Esophagus squamous epithelium (tissue), 5 donors: ENCODE results near the gene INHBC. TPM values are rescaled to one million over a fixed set of nuclear protein-coding genes. Genes with fewer than 3 reads are reported as not detected.

ENCODE experiments used
- DNase-seq: peaks from one replicate; lab custom pipeline; 2025; lab: John Stamatoyannopoulos, UW
- H3K27ac ChIP-seq, 4 donors: fragments of 200-600 bp; sonication (generic); one replicate each; pipeline ENCODE4 v1.5.1; 2016 to 2019; ENCODE audit warnings: mild to moderate bottlenecking in 1 of 4
- H3K27me3 ChIP-seq, 4 donors: fragments of 200-600 bp; sonication (generic); 1 replicate in 3 of 4; 2 replicates in 1 of 4; pipeline versions ENCODE4 v1.5.1 to v1.6.0; 2017 to 2021; ENCODE audit warnings: antibody characterized with exemption in 1 of 4
- H3K36me3 ChIP-seq, 3 donors: fragments of 200-600 bp; sonication (generic); one replicate each; pipeline ENCODE4 v1.5.1; 2016 to 2019
- H3K4me1 ChIP-seq, 3 donors: fragments of 200-600 bp; sonication (generic); one replicate each; pipeline ENCODE4 v1.5.1; 2017 to 2019
- H3K4me3 ChIP-seq, 4 donors: fragments of 200-600 bp; sonication (generic); 1 replicate in 3 of 4; 2 replicates in 1 of 4; pipeline ENCODE4 v1.5.1; 2016 to 2019; ENCODE audit warnings: mild to moderate bottlenecking in 2 of 4, moderate library complexity in 1 of 4
- H3K9me3 ChIP-seq, 3 donors: fragments of 200-600 bp; sonication (generic); one replicate each; pipeline ENCODE4 v1.5.1; 2016 to 2019
- CTCF ChIP-seq, 6 experiments: fragments of 450-650 bp in 4 of 6; fragments of 200-600 bp in 2 of 6; sonication (generic) in 2 of 6; IDR thresholded peaks; one replicate each; pipeline ENCODE4 v1.5.1; 2016 to 2019; ENCODE audit warnings: antibody characterized with exemption in 6 of 6, mild to moderate bottlenecking in 4 of 6, moderate library complexity in 4 of 6
- POLR2A ChIP-seq, 4 donors: fragments of 450-650 bp; IDR thresholded peaks; one replicate each; pipeline ENCODE4 v1.6.1; 2017; ENCODE audit warnings: antibody characterized with exemption in 4 of 4, mild to moderate bottlenecking in 4 of 4, moderate library complexity in 3 of 4
- WGBS, 2 donors: methylation state at CpG; one replicate each; pipeline ENCODE4 v1.1.5; 2018; 5-methylcytosine and 5-hydroxymethylcytosine counted together
- intact Hi-C: fragments of 100-400 bp; cut with DNase I; formaldehyde crosslinking; loops from one replicate; pipeline ENCODE4 v1.15.0; 2022
- total RNA-seq, 4 donors: library from RNA; depleted of rRNA; stranded (reverse); fragments of >200 nt; gene quantifications; one replicate each; pipeline ENCODE4 v1.1.0, GENCODE V29; 2016
- donor health status: DM: yes; HTN: yes; CAD: no.

INHBC gene
- total RNA-seq, 4 donors from 2014 or later = not detected

DNA sequence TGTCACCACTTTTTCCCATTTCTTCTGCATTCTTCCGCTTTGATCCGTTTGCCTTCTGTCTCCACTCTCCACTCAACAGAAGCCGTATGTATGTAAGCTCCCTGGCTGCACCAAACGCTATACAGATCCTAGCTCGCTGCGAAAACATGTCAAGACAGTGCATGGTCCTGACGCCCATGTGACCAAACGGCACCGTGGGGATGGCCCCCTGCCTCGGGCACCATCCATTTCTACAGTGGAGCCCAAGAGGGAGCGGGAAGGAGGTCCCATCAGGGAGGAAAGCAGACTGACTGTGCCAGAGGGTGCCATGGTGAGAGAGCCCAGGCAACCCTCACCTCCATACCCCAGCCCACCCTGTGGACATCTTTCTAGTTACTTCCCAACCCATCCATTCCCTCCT, 33.3 kb downstream of the INHBC start:
- TF ChIP-seq CTCF (IDR thresholded peaks at IDR 0.05) (no peak), POLR2A (IDR thresholded peaks at IDR 0.05) (no peak)
- no peak for DNase-seq

GRCh38 chr12:57469296-57470164, 34.9 kb downstream of the INHBC start:
- Histone ChIP-seq H3K4me1 (no peaks in the 10 kb centered on the region), H3K4me3 (no peak overlapping the region), H3K9me3 (no peaks in the 10 kb centered on the region), H3K27me3 (peaks cover 0 to 86% (median 3%) of the 10 kb centered on the region in 4 donors), H3K36me3 (no peaks in the 10 kb centered on the region), H3K27ac (no peak overlapping the region)
- no peak for DNase-seq
- intact Hi-C loops = no loop called here
- WGBS, 2 donors = 79 to 88% methylated on average over 8 to 9 of the region's 10 CpGs
- TF ChIP-seq POLR2A (IDR thresholded peaks at IDR 0.05) (no peak), CTCF (IDR thresholded peaks at IDR 0.05) (no peak)

More for the DNA sequence above, 33.3 kb downstream of the INHBC start:
- Histone ChIP-seq H3K9me3 (no peaks in the 10 kb centered on the region), H3K4me3 (no peak overlapping the region), H3K27ac (no peak overlapping the region), H3K36me3 (no peaks in the 10 kb centered on the region), H3K27me3 (peaks cover 0 to 76% (median 0%) of the 10 kb centered on the region in 4 donors), H3K4me1 (peaks cover 0 to under 1% (median 0%) of the 10 kb centered on the region in 3 donors)
- WGBS, 2 donors = 60 to 82% methylated on average over 3 to 5 of the region's 11 CpGs
- intact Hi-C loops = no loop called here

DNA sequence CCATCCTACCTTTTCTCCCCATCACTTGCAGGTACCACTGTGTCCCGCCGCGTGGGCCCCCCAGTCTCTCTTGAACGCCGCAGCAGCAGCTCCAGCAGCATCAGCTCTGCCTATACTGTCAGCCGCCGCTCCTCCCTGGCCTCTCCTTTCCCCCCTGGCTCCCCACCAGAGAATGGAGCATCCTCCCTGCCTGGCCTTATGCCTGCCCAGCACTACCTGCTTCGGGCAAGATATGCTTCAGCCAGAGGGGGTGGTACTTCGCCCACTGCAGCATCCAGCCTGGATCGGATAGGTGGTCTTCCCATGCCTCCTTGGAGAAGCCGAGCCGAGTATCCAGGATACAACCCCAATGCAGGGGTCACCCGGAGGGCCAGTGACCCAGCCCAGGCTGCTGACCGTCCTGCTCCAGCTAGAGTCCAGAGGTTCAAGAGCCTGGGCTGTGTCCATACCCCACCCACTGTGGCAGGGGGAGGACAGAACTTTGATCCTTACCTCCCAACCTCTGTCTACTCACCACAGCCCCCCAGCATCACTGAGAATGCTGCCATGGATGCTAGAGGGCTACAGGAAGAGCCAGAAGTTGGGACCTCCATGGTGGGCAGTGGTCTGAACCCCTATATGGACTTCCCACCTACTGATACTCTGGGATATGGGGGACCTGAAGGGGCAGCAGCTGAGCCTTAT, 35.8 kb downstream of the INHBC start:
- 88 to 93% methylated on average over 8 to 9 of the region's 14 CpGs for WGBS, 2 donors
- Histone ChIP-seq H3K9me3 (no peaks in the 10 kb centered on the region), H3K4me1 (peaks cover 5 to 8% (median 7%) of the 10 kb centered on the region in 3 donors), H3K27me3 (peaks cover 0 to 86% (median 10%) of the 10 kb centered on the region in 4 donors), H3K36me3 (no peaks in the 10 kb centered on the region), H3K4me3 (no peak overlapping the region), H3K27ac (no peak overlapping the region)
- TF ChIP-seq CTCF (IDR thresholded peaks at IDR 0.05) = no peak
- no peak for TF ChIP-seq POLR2A (IDR thresholded peaks at IDR 0.05)
- no peak for DNase-seq
- intact Hi-C loops = no loop called here

- TF ChIP-seq POLR2A (IDR thresholded peaks at IDR 0.05) = no peak
- TF ChIP-seq CTCF (IDR thresholded peaks at IDR 0.05) = no peak
- no peak overlapping the region for H3K27ac ChIP-seq
- no peaks in the 10 kb centered on the region for H3K36me3 ChIP-seq
- intact Hi-C loops = no loop called here
- H3K4me3 ChIP-seq = no peak overlapping the region
- 73 to 94% methylated on average over 2 of the region's 4 CpGs for WGBS, 2 donors
- no peaks in the 10 kb centered on the region for H3K9me3 ChIP-seq
- DNase-seq = no peak
- H3K27me3 ChIP-seq = peaks cover 2 to 92% (median 15%) of the 10 kb centered on the region in 4 donors
- peaks cover 12 to 15% (median 14%) of the 10 kb centered on the region in 3 donors for H3K4me1 ChIP-seq
Observed at GRCh38 chr12:57470970-57471656, 36.5 kb downstream of the INHBC start.
